Tibial artery (tissue), 4 donors: ENCODE results near the gene RPL10A.

ENCODE experiments used
- DNase-seq, 2 donors: peaks; one replicate each; pipeline ENCODE4 v3.0.0-alpha.2; 2019
- H3K27ac ChIP-seq, 2 donors: fragments of 200-600 bp; sonication (generic) in 1 of 2; 1 replicate in 1 of 2; 2 replicates in 1 of 2; pipeline ENCODE4 v1.5.1; 2018 to 2019; ENCODE audit warnings: mild to moderate bottlenecking in 1 of 2
- H3K27me3 ChIP-seq, 2 donors: fragments of 200-600 bp; sonication (generic) in 1 of 2; one replicate each; pipeline versions ENCODE4 v1.5.1 to v1.6.0; 2016 to 2019
- H3K36me3 ChIP-seq, 3 donors: fragments of 200-600 bp; sonication (generic) in 2 of 3; one replicate each; pipeline ENCODE4 v1.5.1; 2016 to 2019; ENCODE audit warnings: mild to moderate bottlenecking in 2 of 3
- H3K4me1 ChIP-seq, 4 donors: fragments of 200-600 bp; sonication (generic) in 2 of 4; 1 replicate in 3 of 4; 2 replicates in 1 of 4; pipeline ENCODE4 v1.5.1; 2016 to 2019
- H3K4me3 ChIP-seq, 2 donors: fragments of 200-600 bp; sonication (generic) in 1 of 2; 1 replicate in 1 of 2; 2 replicates in 1 of 2; pipeline ENCODE4 v1.5.1; 2018 to 2019; ENCODE audit warnings: mild to moderate bottlenecking in 2 of 2
- H3K9me3 ChIP-seq, 3 donors: fragments of 200-600 bp; sonication (generic) in 1 of 3; one replicate each; pipeline ENCODE4 v1.5.1; 2016 to 2019
- intact Hi-C: fragments of 100-400 bp; cut with DNase I; formaldehyde crosslinking; loops from one replicate; pipeline ENCODE4 v1.15.0; 2023; ENCODE audit warnings: low total_unique reads
- TF ChIP-seq, protein P1 (sequence below), 2 experiments: fragments of 200-600 bp in 1 of 2; fragments of 450-650 bp in 1 of 2; IDR thresholded peaks; one replicate each; pipeline ENCODE4 v1.5.1; 2017 to 2019; ENCODE audit warnings: antibody characterized with exemption in 2 of 2, mild to moderate bottlenecking in 1 of 2, moderate library complexity in 1 of 2

The RPL10A gene

DNA sequence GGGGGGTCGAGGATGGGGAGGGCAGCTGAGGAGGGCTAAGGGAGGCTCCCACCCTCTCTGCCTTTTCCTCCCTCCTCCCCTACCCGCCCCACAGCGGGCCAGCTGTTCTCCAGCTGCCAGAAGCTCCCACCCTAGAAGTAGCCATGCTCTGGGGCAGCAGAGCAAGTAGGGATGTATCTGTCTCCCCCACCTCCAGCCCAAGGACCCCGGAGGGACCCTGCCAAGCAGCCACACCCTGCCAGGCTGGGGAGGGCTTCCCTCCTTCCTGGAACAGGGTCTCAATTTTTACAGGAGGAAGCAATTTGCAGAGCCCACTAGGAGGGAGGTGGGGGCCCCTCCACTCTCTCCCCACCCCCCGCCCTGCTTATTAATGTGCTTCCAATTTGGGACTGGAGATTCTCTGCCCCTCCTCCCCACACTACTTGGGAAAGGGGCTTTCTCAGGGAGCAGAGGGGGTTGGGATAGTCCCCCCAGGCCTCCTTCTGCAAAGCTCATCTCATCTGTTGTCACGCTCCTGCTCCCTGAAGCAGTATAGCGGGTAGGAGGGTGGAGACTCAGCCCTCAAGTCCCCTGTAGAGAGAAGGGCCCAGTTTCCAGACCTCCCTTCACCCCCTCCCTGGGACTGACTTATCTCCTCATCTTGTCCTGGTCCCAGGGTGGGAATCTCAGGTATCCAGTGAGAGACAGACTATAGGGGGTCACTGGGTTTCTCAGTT, 24.2 kb downstream of the RPL10A start:
- Histone ChIP-seq H3K4me1 (peaks cover 0 to 85% (median 79%) of the 10 kb centered on the region in 4 donors), H3K27me3 (no peaks in the 10 kb centered on the region), H3K36me3 (no peaks in the 10 kb centered on the region), H3K27ac (peak overlapping the region; percentile 92 to 100), H3K9me3 (no peaks in the 10 kb centered on the region), H3K4me3 (peak overlapping the region in 1 of 2 donors; percentile 44)
- TF ChIP-seq, protein P1, sequence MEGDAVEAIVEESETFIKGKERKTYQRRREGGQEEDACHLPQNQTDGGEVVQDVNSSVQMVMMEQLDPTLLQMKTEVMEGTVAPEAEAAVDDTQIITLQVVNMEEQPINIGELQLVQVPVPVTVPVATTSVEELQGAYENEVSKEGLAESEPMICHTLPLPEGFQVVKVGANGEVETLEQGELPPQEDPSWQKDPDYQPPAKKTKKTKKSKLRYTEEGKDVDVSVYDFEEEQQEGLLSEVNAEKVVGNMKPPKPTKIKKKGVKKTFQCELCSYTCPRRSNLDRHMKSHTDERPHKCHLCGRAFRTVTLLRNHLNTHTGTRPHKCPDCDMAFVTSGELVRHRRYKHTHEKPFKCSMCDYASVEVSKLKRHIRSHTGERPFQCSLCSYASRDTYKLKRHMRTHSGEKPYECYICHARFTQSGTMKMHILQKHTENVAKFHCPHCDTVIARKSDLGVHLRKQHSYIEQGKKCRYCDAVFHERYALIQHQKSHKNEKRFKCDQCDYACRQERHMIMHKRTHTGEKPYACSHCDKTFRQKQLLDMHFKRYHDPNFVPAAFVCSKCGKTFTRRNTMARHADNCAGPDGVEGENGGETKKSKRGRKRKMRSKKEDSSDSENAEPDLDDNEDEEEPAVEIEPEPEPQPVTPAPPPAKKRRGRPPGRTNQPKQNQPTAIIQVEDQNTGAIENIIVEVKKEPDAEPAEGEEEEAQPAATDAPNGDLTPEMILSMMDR (IDR thresholded peaks at IDR 0.05), result no peak
- intact Hi-C loops, result no loop called here
- no peak for DNase-seq

DNA sequence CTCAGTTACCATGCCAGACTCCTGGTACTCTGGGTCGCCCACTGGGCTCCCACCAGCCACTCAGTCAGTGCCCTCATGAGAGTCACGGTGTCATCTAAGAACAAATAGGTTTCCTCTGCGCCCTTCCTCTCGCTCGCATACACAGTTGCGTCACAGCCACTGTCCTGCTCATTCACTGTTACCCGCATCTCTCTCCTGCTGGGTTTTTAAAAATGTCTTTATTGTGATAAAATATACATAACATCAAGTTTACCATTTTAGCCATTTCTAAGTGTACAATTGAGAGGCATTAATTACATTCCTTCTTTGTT, 24.7 kb downstream of the RPL10A start:
- TF ChIP-seq, protein P1 (IDR thresholded peaks at IDR 0.05), result no peak
- peak overlapping the region; percentile 92 to 100 for H3K27ac ChIP-seq

DNA sequence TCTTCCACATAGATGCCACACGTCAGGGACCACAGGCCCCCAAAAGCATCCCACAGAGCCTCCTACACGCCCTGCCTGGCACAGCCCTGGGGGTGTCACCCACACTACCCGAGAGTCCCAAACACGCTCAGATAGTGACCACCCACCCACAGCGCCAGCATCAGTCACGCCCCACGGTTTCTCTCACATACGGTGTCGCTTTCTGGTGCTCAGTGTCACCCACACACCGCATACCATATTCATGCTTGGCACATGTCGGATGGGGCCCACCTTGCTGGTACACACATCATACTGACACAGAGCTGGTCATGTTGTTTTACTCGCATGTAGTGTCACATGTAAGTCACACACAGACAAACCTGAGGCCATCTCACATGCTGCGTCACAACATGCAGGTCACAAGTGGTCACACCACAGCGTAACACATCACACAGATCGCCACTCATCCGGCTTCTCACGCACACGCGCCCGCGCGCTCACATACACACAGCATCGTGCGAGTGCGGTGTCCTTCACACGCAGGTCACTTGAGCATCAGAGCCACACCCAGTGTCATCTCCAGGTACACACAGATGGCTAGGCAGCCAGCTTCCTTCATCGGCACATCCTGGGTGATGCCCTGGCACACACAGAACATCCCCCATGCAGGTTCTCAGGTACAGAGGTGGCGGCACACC, 25.2 kb downstream of the RPL10A start:
- TF ChIP-seq, protein P1 (IDR thresholded peaks at IDR 0.05), result no peak
- H3K27ac ChIP-seq, result peak overlapping the region; percentile 92 to 100
- no peak for DNase-seq
- H3K27me3 ChIP-seq, result no peaks in the 10 kb centered on the region
- no peaks in the 10 kb centered on the region for H3K36me3 ChIP-seq
- intact Hi-C loops, result no loop called here
- peak overlapping the region; percentile 96 to 99 for H3K4me3 ChIP-seq
- peaks cover 0 to 84% (median 77%) of the 10 kb centered on the region in 4 donors for H3K4me1 ChIP-seq
- H3K9me3 ChIP-seq, result no peaks in the 10 kb centered on the region

More for the DNA sequence above, 24.7 kb downstream of the RPL10A start:
- peak overlapping the region in 1 of 2 donors; percentile 44 for H3K4me3 ChIP-seq
- no peak for DNase-seq
- no peaks in the 10 kb centered on the region for H3K9me3 ChIP-seq
- no peaks in the 10 kb centered on the region for H3K36me3 ChIP-seq
- H3K4me1 ChIP-seq, result peaks cover 0 to 84% (median 78%) of the 10 kb centered on the region in 4 donors
- intact Hi-C loops, result no loop called here
- no peaks in the 10 kb centered on the region for H3K27me3 ChIP-seq

DNA sequence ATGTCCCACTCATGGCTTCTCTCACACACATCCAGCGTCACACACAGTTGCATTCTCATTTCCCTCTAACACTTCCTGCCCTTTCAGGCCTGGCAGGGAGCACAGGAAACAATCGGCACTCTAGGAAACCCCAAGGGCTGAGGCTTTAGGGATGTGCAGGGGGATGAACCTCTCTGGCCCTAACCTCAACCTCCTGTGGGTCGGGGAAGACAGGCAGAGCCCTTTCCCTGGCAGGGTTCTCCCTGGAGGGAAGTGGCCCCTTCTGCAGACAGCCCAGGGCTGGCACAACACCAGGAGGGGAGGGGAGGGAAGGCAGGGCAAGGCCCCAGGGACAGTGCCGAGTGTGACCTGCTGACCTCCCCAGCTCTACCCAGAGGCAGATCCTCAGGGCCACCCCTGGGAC, 26.0 kb downstream of the RPL10A start:
- H3K4me3 ChIP-seq, result peak overlapping the region; percentile 96 to 99
- intact Hi-C loops, result no loop called here

DNA sequence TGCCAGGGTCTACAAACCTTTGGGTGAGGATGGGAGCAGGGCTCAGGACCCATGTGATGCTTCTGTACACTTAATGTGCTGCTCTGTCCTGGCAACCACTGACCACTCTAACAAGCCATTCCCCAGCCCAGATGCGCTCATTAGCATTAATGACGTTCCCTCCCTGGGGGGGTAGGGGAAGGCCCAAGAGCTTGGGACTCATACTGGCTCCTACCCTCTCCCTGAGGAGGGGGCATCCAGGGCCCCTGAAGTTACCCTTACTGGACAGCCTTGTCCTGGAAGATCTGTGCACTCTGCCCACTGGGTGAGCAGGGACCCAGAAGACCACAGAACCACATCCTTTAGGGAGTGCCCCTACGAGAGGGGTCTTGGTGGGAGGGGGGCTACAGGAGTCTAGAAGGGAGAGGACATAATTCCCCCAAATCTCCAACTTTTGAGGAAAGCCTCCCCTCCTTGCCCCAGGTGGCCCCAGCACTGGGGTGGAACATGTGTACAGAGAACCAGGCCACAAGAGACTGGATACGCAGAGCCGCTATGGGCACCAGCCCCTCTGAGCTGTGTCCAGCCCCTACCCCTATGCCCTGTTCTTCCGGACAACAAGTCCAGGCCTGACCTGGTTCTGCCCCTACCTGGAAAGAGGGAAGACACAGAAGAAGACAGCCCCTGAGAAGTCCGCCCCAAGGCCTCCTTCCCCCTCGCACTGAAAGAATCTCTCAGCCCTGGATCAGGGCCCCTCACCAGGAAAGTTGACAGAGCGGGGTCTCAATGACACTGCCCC, 27.2 kb downstream of the RPL10A start:
- Histone ChIP-seq H3K36me3 (no peaks in the 10 kb centered on the region), H3K9me3 (no peaks in the 10 kb centered on the region), H3K4me3 (peak overlapping the region; percentile 96 to 99), H3K27me3 (no peaks in the 10 kb centered on the region), H3K4me1 (peaks cover 0 to 72% (median 59%) of the 10 kb centered on the region in 4 donors), H3K27ac (peak overlapping the region; percentile 92 to 100)
- TF ChIP-seq, protein P1 (IDR thresholded peaks at IDR 0.05), result no peak
- intact Hi-C loops, result loop anchor here (2.0 kb wide), 1 partner anchor 27 kb away; the partner anchor contains the start of gene RPL10A
- DNase-seq, result peak; percentile 54 to 79

More for the DNA sequence above, 26.0 kb downstream of the RPL10A start:
- no peaks in the 10 kb centered on the region for H3K27me3 ChIP-seq
- DNase-seq, result no peak
- peak overlapping the region; percentile 92 to 100 for H3K27ac ChIP-seq
- TF ChIP-seq, protein P1 (IDR thresholded peaks at IDR 0.05), result no peak
- peaks cover 0 to 84% (median 71%) of the 10 kb centered on the region in 4 donors for H3K4me1 ChIP-seq
- H3K9me3 ChIP-seq, result no peaks in the 10 kb centered on the region
- H3K36me3 ChIP-seq, result no peaks in the 10 kb centered on the region
